ENCODE measurements around the gene ARHGAP32.

GRCh38 chr11:129056916-129057315 lies 135.2 kb downstream of the ARHGAP32 start:
- no peak for TF ChIP-seq CTCF (IDR thresholded peaks at IDR 0.05)
- no peak for TF ChIP-seq POLR2A (IDR thresholded peaks at IDR 0.05)
